IMR-90 (cell line): ENCODE measurements around the gene FAM120A. TPM values are rescaled to one million over a fixed set of nuclear protein-coding genes. Genes with fewer than 3 reads are reported as not detected.

Experiments used
- ATAC-seq: fragments of 200-7000 bp; cut with Tn5 transposase; 2 replicates; pipeline ENCODE4 v1.9.1; 2020; ENCODE audit warnings: low read depth, mild to moderate bottlenecking, moderate library complexity
- BruUV-seq: library from RNA; stranded (reverse); fragments of 400-500 nt; replicated peaks from 2 replicates; lab custom pipeline; 2021; lab: Mats Ljungman, UMichigan
- CTCF ChIA-PET: fragments of 300-600 bp; formaldehyde crosslinking; extraction: SDS; loops from one replicate; lab custom pipeline; 2021; ENCODE audit warnings: antibody characterized with exemption; lab: Yijun Ruan, JAX
- POLR2A ChIA-PET: fragments of 300-600 bp; sonication (Branson Sonifier 250); formaldehyde crosslinking; loops from one replicate; lab custom pipeline; 2022; ENCODE audit warnings: antibody characterized with exemption; ENCODE audit not compliant: unreplicated experiment; lab: Charles Lee
- DNase-seq: peaks from one replicate; pipeline ENCODE4 v3.0.0; 2013
- H2AFZ ChIP-seq: replicated peaks from 2 replicates; pipeline ENCODE3; 2013; ENCODE audit warnings: low read length, mild to moderate bottlenecking; ENCODE audit not compliant: poor library complexity
- H2AK5ac ChIP-seq: 2 replicates; pipeline ENCODE4 v1.6.1; 2013; ENCODE audit warnings: low read depth, low read length, inconsistent platforms
- H2AK9ac ChIP-seq: replicated peaks from 2 replicates; pipeline ENCODE3; 2013; ENCODE audit warnings: mild to moderate bottlenecking, low read depth, low read length, moderate library complexity; ENCODE audit not compliant: poor library complexity
- H2BK120ac ChIP-seq: 2 replicates; pipeline ENCODE4 v1.6.1; 2013; ENCODE audit warnings: low read depth, low read length, inconsistent platforms
- H2BK15ac ChIP-seq: 3 replicates; pipeline ENCODE4 v1.6.1; 2013; ENCODE audit warnings: low read depth, low read length, inconsistent platforms
- H2BK20ac ChIP-seq: 2 replicates; pipeline ENCODE4 v1.6.1; 2013; ENCODE audit warnings: low read depth, mild to moderate bottlenecking, inconsistent platforms, low read length, moderate library complexity
- H2BK5ac ChIP-seq: 2 replicates; pipeline ENCODE4 v1.6.1; 2013; ENCODE audit warnings: mild to moderate bottlenecking, low read depth, low read length, inconsistent platforms; ENCODE audit not compliant: poor library complexity, severe bottlenecking
- H3K14ac ChIP-seq: replicated peaks from 2 replicates; pipeline ENCODE4 v1.6.1; 2013; ENCODE audit warnings: low read depth, low read length, inconsistent platforms
- H3K18ac ChIP-seq: 2 replicates; pipeline ENCODE4 v1.6.1; 2013; ENCODE audit warnings: low read depth, low read length, control low read depth
- H3K23ac ChIP-seq: 2 replicates; pipeline ENCODE4 v1.6.1; 2013; ENCODE audit warnings: low read depth, low read length, inconsistent platforms
- H3K27ac ChIP-seq: 2 replicates; pipeline ENCODE4 v1.5.1; 2013; ENCODE audit warnings: mild to moderate bottlenecking, control low read depth, low read length; ENCODE audit not compliant: insufficient read depth
- H3K27me3 ChIP-seq: 2 replicates; pipeline ENCODE4 v1.6.1; 2013; ENCODE audit warnings: low read length; ENCODE audit not compliant: control insufficient read depth, insufficient read depth
- H3K36me3 ChIP-seq: 2 replicates; pipeline ENCODE4 v1.6.1; 2013; ENCODE audit warnings: low read length, mixed read lengths; ENCODE audit not compliant: control insufficient read depth, insufficient read depth
- H3K4ac ChIP-seq: 2 replicates; pipeline ENCODE4 v1.6.1; 2013; ENCODE audit warnings: low read depth, low read length, inconsistent platforms
- H3K4me1 ChIP-seq: 2 replicates; pipeline ENCODE4 v1.6.1; 2013; ENCODE audit warnings: low read length, mixed read lengths; ENCODE audit not compliant: control insufficient read depth, insufficient read depth
- H3K4me2 ChIP-seq: 2 replicates; pipeline ENCODE4 v1.6.1; 2013; ENCODE audit warnings: low read depth, mild to moderate bottlenecking, control low read depth, low read length, moderate library complexity
- H3K4me3 ChIP-seq: 2 replicates; pipeline ENCODE4 v1.5.1; 2013; ENCODE audit warnings: low read depth, mild to moderate bottlenecking, control low read depth, low read length, moderate library complexity; ENCODE audit not compliant: insufficient read depth
- H3K56ac ChIP-seq: 2 replicates; pipeline ENCODE4 v1.6.1; 2013; ENCODE audit warnings: low read length, inconsistent platforms; ENCODE audit not compliant: insufficient read depth; ENCODE audit errors: extremely low read depth
- H3K79me1 ChIP-seq, 2 experiments: 2 replicates each; pipeline ENCODE4 v1.6.1; 2013; ENCODE audit warnings: low read length in 2 of 2, inconsistent platforms in 1 of 2, low read depth in 1 of 2
- H3K9ac ChIP-seq: 2 replicates; pipeline ENCODE4 v1.6.1; 2013; ENCODE audit warnings: low read depth, low read length, control low read depth
- H3K9me1 ChIP-seq: 2 replicates; pipeline ENCODE4 v1.6.1; 2013; ENCODE audit warnings: low read length, inconsistent platforms; ENCODE audit not compliant: insufficient read depth
- H3K9me3 ChIP-seq: 2 replicates; pipeline ENCODE4 v1.6.1; 2013; ENCODE audit warnings: low read length; ENCODE audit not compliant: control insufficient read depth, insufficient read depth
- H4K20me1 ChIP-seq: 2 replicates; pipeline ENCODE4 v1.6.1; 2013; ENCODE audit warnings: low read length, inconsistent platforms; ENCODE audit not compliant: insufficient read depth
- H4K5ac ChIP-seq: 2 replicates; pipeline ENCODE4 v1.6.1; 2013; ENCODE audit warnings: mild to moderate bottlenecking, low read depth, low read length, control low read depth
- H4K8ac ChIP-seq, 2 experiments: 2 replicates each; pipeline ENCODE4 v1.6.1; 2013; ENCODE audit warnings: low read depth in 2 of 2, low read length in 2 of 2, control low read depth in 1 of 2, inconsistent platforms in 1 of 2
- H4K91ac ChIP-seq: 2 replicates; pipeline ENCODE4 v1.6.1; 2013; ENCODE audit warnings: low read depth, low read length, inconsistent platforms; ENCODE audit not compliant: insufficient read depth
- BHLHE40 ChIP-seq: fragments of 150-350 bp; IDR thresholded peaks from 2 replicates; pipeline ENCODE4 v1.6.1; 2016; ENCODE audit warnings: mild to moderate bottlenecking, low read depth, low read length
- MXI1 ChIP-seq: IDR thresholded peaks from 2 replicates; pipeline ENCODE4 v1.6.1; 2012; ENCODE audit warnings: low read depth, mild to moderate bottlenecking, low read length, moderate library complexity, borderline replicate concordance
- WGBS, 2 experiments: methylation state at CpG; one replicate each; pipeline versions ENCODE4 v1.1.5 to v1.1.7; 2013; ENCODE audit warnings: missing lambda C conversion rate in 2 of 2; ENCODE audit not compliant: insufficient read length in 1 of 2; ENCODE audit errors: extremely low coverage in 2 of 2; 5-methylcytosine and 5-hydroxymethylcytosine counted together
- dilution Hi-C: fragments of 300-500 bp; cut with HindIII; formaldehyde crosslinking; loops from one replicate; pipeline ENCODE4 v1.14.3; 2018; ENCODE audit warnings: low sequenced_read_pairs; ENCODE audit not compliant: unreplicated experiment
- in situ Hi-C: fragments of 300-500 bp; cut with MboI; formaldehyde crosslinking; loops from 3 replicates; pipeline ENCODE4 v1.14.3; 2019; ENCODE audit warnings: low sequenced_read_pairs, inconsistent platforms, mixed read lengths
- intact Hi-C: fragments of 100-400 bp; cut with micrococcal nuclease; formaldehyde crosslinking; loops from 2 replicates; pipeline ENCODE4 v1.10.0; 2022
- polyA plus RNA-seq, 3 experiments: library from polyadenylated mRNA; depleted of rRNA; stranded (reverse); fragments of >200 nt; gene quantifications; 2 replicates each; pipeline ENCODE4 v1.2.3, GENCODE V29; 2012; ENCODE audit warnings: low replicate concordance in 1 of 3
- total RNA-seq: library from RNA; depleted of rRNA; stranded (reverse); fragments of >200 nt; gene quantifications from 2 replicates; pipeline ENCODE4 v1.2.3, GENCODE V29; 2012

The FAM120A gene
- total and polyA plus RNA-seq, 2 of the 4 experiments (the other 2 are of a cell fraction) = 61.6 to 75.1 TPM

GRCh38 chr9:93574900-93575795 is 123.7 kb downstream of the FAM120A start:
- no peaks in the 10 kb centered on the region for H3K36me3 ChIP-seq
- peak overlapping the region; percentile 84 for H3K23ac ChIP-seq
- intact Hi-C loops (loop anchor here (5.0 kb wide), 1 partner anchor 92 kb away; no protein-coding TSS in a partner anchor), dilution Hi-C loops (no loop called here), in situ Hi-C loops (loop anchor here (25.0 kb wide), 1 partner anchor 463 kb away; no protein-coding TSS in a partner anchor)
- peaks cover 18% of the 10 kb centered on the region for H3K4me1 ChIP-seq
- peak overlapping the region; percentile 90 for H2AK9ac ChIP-seq
- TF ChIP-seq MXI1 = no peak
- TF ChIP-seq BHLHE40 = 0 out of 2 replicates have a peak, but pooled peaks have one; percentile 7
- DNase-seq (no peak), ATAC-seq (peak; percentile 26)
- peak overlapping the region; percentile 33; the same call in 1 of the 2 replicates for H3K18ac ChIP-seq
- H2BK5ac ChIP-seq = peak overlapping the region; percentile 63
- peak overlapping the region; percentile 74 for H4K5ac ChIP-seq
- H3K9me3 ChIP-seq = no peaks in the 10 kb centered on the region
- BruUV-seq = no TSS peak
- peak overlapping the region; percentile 92 for H3K9ac ChIP-seq
- ChIA-PET CTCF (interaction anchor here (0.6 kb wide), 2 partner anchors 118 to 721 kb away, joined by 4 read pairs; no protein-coding TSS in a partner anchor), POLR2A (no interaction called here)
- H3K4me3 ChIP-seq = peak overlapping the region; percentile 52
- 0 out of 2 replicates have a peak overlapping the region, but pooled peaks have one; percentile 14 for H2BK120ac ChIP-seq
- H3K56ac ChIP-seq = peak overlapping the region; percentile 87
- H4K8ac ChIP-seq = peak overlapping the region; percentile 79 to 95
- H3K14ac ChIP-seq = peak overlapping the region; percentile 86
- WGBS, 2 experiments = 6% methylated on average over 3 of the region's 30 CpGs; no CpG with 5 or more reads in 1 of the 2 experiments
- H4K20me1 ChIP-seq = peaks cover 24% of the 10 kb centered on the region
- peak overlapping the region; percentile 66 for H4K91ac ChIP-seq
- H3K27ac ChIP-seq = peak overlapping the region; percentile 77
- peak overlapping the region; percentile 98 for H2AFZ ChIP-seq
- no peaks in the 10 kb centered on the region for H3K27me3 ChIP-seq
- peak overlapping the region; percentile 43; the same call in 1 of the 2 replicates for H2AK5ac ChIP-seq
- no peak overlapping the region for H2BK15ac ChIP-seq
- H3K9me1 ChIP-seq = peaks cover 11% of the 10 kb centered on the region
- peak overlapping the region; percentile 83 for H3K4ac ChIP-seq
- peaks cover 13 to 51% of the 10 kb centered on the region in 2 experiments for H3K79me1 ChIP-seq
- peak overlapping the region; percentile 82 for H3K4me2 ChIP-seq
- no peak overlapping the region for H2BK20ac ChIP-seq
